Fibroblast of lung (primary cell): ENCODE data around the gene ZNF2. TPM values are rescaled to one million over a fixed set of nuclear protein-coding genes. Genes with fewer than 3 reads are reported as not detected.
"Not testable (repeated sequence)": the region's sequence is repeated elsewhere in the genome, so short reads cannot be mapped to it uniquely, and the experiment has no call there.

Source experiments
- DNase-seq, 2 donors: peaks; one replicate each; pipeline versions ENCODE4 v3.0.0 to v3.0.0-alpha.2; 2010; ENCODE audit warnings: low read depth in 2 of 2
- H2AFZ ChIP-seq: 2 replicates; pipeline ENCODE4 v1.5.1; 2012; ENCODE audit warnings: low read length, control low read depth, inconsistent platforms
- H3K27ac ChIP-seq: 2 replicates; pipeline ENCODE4 v1.5.1; 2011; ENCODE audit warnings: low read length, control low read depth; ENCODE audit not compliant: insufficient read depth
- H3K27me3 ChIP-seq: 2 replicates; pipeline ENCODE4 v1.5.1; 2011; ENCODE audit warnings: mild to moderate bottlenecking, low read length; ENCODE audit not compliant: control insufficient read depth, insufficient read depth
- H3K36me3 ChIP-seq: 2 replicates; pipeline ENCODE4 v1.5.1; 2011; ENCODE audit warnings: low read length; ENCODE audit not compliant: control insufficient read depth, insufficient read depth
- H3K4me1 ChIP-seq: 2 replicates; pipeline ENCODE4 v1.5.1; 2011; ENCODE audit warnings: low read length; ENCODE audit not compliant: control insufficient read depth, insufficient read depth; ENCODE audit errors: extremely low read depth
- H3K4me2 ChIP-seq: 2 replicates; pipeline ENCODE4 v1.5.1; 2011; ENCODE audit warnings: low read length, control low read depth; ENCODE audit not compliant: insufficient read depth; ENCODE audit errors: extremely low read depth
- H3K4me3 ChIP-seq, 4 experiments: fragments of 200-600 bp in 1 of 4; sonication (generic) in 1 of 4; replicated peaks in 1 of 4; 2 replicates each; pipeline ENCODE4 v1.5.1; 2011 to 2016; ENCODE audit warnings: low read length in 4 of 4, low read depth in 3 of 4, mild to moderate bottlenecking in 3 of 4, control low read depth in 2 of 4, inconsistent platforms in 1 of 4, mixed read lengths in 1 of 4; ENCODE audit not compliant: insufficient read depth in 1 of 4; ENCODE audit errors: control extremely low read depth in 1 of 4
- H3K79me2 ChIP-seq: 2 replicates; pipeline ENCODE4 v1.5.1; 2012; ENCODE audit warnings: mild to moderate bottlenecking, low read length, inconsistent platforms; ENCODE audit not compliant: control insufficient read depth, insufficient read depth
- H3K9ac ChIP-seq: 2 replicates; pipeline ENCODE4 v1.5.1; 2011; ENCODE audit warnings: mild to moderate bottlenecking, low read length, control low read depth; ENCODE audit not compliant: insufficient read depth
- H3K9me3 ChIP-seq: 2 replicates; pipeline ENCODE4 v1.5.1; 2012; ENCODE audit warnings: low read depth, low read length; ENCODE audit not compliant: control insufficient read depth, insufficient read depth
- H4K20me1 ChIP-seq: 2 replicates; pipeline ENCODE4 v1.5.1; 2011; ENCODE audit warnings: low read length; ENCODE audit not compliant: control insufficient read depth, insufficient read depth; ENCODE audit errors: extremely low read depth
- EZH2 ChIP-seq: IDR thresholded peaks from 2 replicates; pipeline ENCODE4 v1.5.1; 2012; ENCODE audit warnings: low read length, control low read depth, mild to moderate bottlenecking; ENCODE audit errors: missing control alignments
- polyA plus RNA-seq, 2 donors: library from polyadenylated mRNA; depleted of rRNA in 1 of 2; stranded (reverse) in 1 of 2; unstranded in 1 of 2; fragments of >200 nt; gene quantifications; 2 replicates each; pipeline ENCODE4 v1.2.1, GENCODE V29; 2011 to 2012; ENCODE audit warnings: missing spikeins in 1 of 2
- total RNA-seq: library from RNA; depleted of rRNA; stranded (reverse); fragments of >200 nt; gene quantifications from 2 replicates; pipeline ENCODE4 v1.2.1, GENCODE V29; 2014
- TF ChIP-seq, protein P1 (sequence below), 2 donors: IDR thresholded peaks in 1 of 2; conservative IDR thresholded peaks in 1 of 2; 1 replicate in 1 of 2; 2 replicates in 1 of 2; pipeline ENCODE4 v1.5.1; 2011 to 2012; ENCODE audit warnings: low read length in 2 of 2, control low read depth in 1 of 2, inconsistent platforms in 1 of 2, low read depth in 1 of 2, mild to moderate bottlenecking in 1 of 2

Gene ZNF2
- total and polyA plus RNA-seq, 2 donors (not counting 1 experiment from before 2014, with no cell fraction given), result 5.0 to 11.7 TPM

DNA sequence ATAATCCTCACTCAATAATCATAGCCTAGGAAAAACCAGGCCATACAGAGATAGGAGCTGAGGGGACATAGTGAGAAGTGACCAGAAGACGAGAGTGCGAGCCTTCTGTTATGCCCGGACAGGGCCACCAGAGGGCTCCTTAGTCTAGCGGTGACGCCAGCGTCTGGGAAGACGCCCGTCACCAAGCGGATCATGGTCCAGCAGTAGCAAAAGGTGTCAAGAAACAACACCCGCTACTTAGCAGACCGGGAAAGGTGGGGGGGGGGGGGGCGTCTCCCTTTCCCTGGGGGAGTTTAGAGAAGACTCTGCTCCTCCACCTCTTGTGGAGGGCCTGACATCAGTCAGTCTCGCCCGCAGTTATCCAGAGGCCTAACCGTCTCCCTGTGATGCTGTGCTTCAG, 27.3 kb downstream of the ZNF2 start:
- H3K4me2 ChIP-seq, H3K4me1 ChIP-seq, H3K36me3 ChIP-seq, H2AFZ ChIP-seq, H3K27me3 ChIP-seq, H3K9ac ChIP-seq, H3K79me2 ChIP-seq, H3K4me3 ChIP-seq, H3K27ac ChIP-seq, H3K9me3 ChIP-seq, H4K20me1 ChIP-seq: not testable (repeated sequence)
- TF ChIP-seq, protein P1, sequence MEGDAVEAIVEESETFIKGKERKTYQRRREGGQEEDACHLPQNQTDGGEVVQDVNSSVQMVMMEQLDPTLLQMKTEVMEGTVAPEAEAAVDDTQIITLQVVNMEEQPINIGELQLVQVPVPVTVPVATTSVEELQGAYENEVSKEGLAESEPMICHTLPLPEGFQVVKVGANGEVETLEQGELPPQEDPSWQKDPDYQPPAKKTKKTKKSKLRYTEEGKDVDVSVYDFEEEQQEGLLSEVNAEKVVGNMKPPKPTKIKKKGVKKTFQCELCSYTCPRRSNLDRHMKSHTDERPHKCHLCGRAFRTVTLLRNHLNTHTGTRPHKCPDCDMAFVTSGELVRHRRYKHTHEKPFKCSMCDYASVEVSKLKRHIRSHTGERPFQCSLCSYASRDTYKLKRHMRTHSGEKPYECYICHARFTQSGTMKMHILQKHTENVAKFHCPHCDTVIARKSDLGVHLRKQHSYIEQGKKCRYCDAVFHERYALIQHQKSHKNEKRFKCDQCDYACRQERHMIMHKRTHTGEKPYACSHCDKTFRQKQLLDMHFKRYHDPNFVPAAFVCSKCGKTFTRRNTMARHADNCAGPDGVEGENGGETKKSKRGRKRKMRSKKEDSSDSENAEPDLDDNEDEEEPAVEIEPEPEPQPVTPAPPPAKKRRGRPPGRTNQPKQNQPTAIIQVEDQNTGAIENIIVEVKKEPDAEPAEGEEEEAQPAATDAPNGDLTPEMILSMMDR (conservative IDR thresholded peaks at IDR 0.05 in 1 of 2, IDR thresholded peaks at IDR 0.05 in 1 of 2; ENCODE audit: low read depth in 1 of 2, low read length in 2 of 2), result peak; percentile 41 to 53
- peak; percentile 9 to 17 for DNase-seq

DNA sequence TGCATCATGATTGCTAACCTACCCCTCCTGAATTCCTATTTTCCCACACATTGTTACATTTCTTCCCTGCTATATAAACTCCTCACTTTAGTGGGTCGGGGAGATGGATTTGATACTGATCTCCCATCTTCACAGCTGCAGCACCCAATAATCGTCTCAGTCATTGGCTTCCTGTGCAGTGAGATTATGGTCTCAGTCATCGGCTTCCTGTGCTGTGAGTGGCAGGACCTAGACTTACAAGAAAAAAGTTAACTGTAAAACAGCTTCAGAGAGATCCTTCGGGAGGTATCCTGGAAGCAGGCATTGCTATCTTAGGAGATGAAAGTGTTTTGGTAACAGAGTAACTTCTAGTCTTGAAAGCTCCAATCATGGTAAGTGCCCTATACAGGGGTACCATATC, 38.3 kb downstream of the ZNF2 start:
- Histone ChIP-seq H3K27me3 (no peaks in the 10 kb centered on the region), H3K4me2 (no peak overlapping the region), H3K79me2 (no peaks in the 10 kb centered on the region), H3K36me3 (no peaks in the 10 kb centered on the region), H3K9me3 (no peaks in the 10 kb centered on the region), H3K27ac (no peak overlapping the region), H3K4me1 (no peaks in the 10 kb centered on the region), H2AFZ (no peak overlapping the region), H3K9ac (no peak overlapping the region), H3K4me3 (no peak overlapping the region), H4K20me1 (no peaks in the 10 kb centered on the region)
- DNase-seq, result no peak
- TF ChIP-seq, protein P1 (conservative IDR thresholded peaks at IDR 0.05 in 1 of 2, IDR thresholded peaks at IDR 0.05 in 1 of 2; ENCODE audit: low read depth in 1 of 2, low read length in 2 of 2), result no peak
- TF ChIP-seq EZH2, result no peak

DNA sequence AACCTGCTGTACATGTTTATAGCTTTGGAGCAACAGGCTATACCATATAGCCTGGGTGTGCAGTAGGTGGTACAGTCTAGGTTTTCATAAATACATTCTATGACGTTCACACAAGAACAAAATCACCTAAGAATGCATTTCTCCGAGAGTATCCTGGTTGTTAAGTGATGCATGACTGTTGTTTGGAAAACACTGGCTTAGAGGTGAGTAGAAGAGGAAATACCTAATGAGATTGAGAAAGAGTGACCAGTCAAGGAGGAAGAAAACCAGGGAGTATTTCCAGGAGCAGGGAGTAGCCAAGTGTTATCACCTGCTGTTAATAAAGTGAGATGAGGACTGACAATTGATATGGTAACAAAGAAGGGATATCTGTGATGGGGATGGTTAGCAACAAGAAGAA, 38.8 kb downstream of the ZNF2 start:
- TF ChIP-seq EZH2, result no peak
- TF ChIP-seq, protein P1 (conservative IDR thresholded peaks at IDR 0.05 in 1 of 2, IDR thresholded peaks at IDR 0.05 in 1 of 2; ENCODE audit: low read depth in 1 of 2, low read length in 2 of 2), result no peak
- Histone ChIP-seq H3K4me3 (no peak overlapping the region), H3K79me2 (no peaks in the 10 kb centered on the region), H3K36me3 (no peaks in the 10 kb centered on the region), H3K27ac (no peak overlapping the region), H3K9ac (no peak overlapping the region), H2AFZ (no peak overlapping the region), H4K20me1 (no peaks in the 10 kb centered on the region), H3K4me1 (no peaks in the 10 kb centered on the region), H3K4me2 (no peak overlapping the region), H3K27me3 (no peaks in the 10 kb centered on the region), H3K9me3 (no peaks in the 10 kb centered on the region)
- DNase-seq, result no peak
